ENCODE measurements around the gene AKR1D1. TPM values are rescaled to one million over a fixed set of nuclear protein-coding genes. Genes with fewer than 3 reads are reported as not detected.

The AKR1D1 gene
- total and polyA plus RNA-seq, 2 of the 13 experiments (the other 11 are each of a cell fraction or from before 2014, with no cell fraction given), result 6.9 to 37.0 TPM

GRCh38 chr7:138097064-138097741, 20.9 kb downstream of the AKR1D1 start (continued):
- TF ChIP-seq ZNF512 (CRISPR knock-in tag; IDR thresholded peaks at IDR 0.05), result no peak
- TF ChIP-seq MIER3 (CRISPR knock-in tag; IDR thresholded peaks at IDR 0.05; ENCODE audit: borderline replicate concordance), result 0 out of 2 replicates have a peak, but pooled peaks have one; percentile 31
- no peak for TF ChIP-seq SP1 (IDR thresholded peaks at IDR 0.05)
- TF ChIP-seq SP1 (CRISPR knock-in tag; IDR thresholded peaks at IDR 0.05), result no peak
- no peak for TF ChIP-seq ZC3H13 (CRISPR knock-in tag; IDR thresholded peaks at IDR 0.05)
- TF ChIP-seq, protein P1, sequence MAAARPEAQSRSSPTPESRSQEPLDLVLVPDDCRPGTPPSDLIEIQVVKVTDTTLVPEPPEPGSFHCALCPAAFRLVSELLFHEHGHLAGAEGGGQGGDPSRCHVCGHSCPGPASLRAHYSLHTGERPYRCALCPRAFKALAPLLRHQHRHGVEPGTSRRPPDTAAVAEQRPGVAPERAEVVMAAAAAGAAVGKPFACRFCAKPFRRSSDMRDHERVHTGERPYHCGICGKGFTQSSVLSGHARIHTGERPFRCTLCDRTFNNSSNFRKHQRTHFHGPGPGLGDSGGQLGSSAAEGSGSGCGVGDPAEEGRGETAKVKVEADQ (CRISPR knock-in tag; IDR thresholded peaks at IDR 0.05; ENCODE audit: borderline replicate concordance), result no peak
- TF ChIP-seq SIX1 (CRISPR knock-in tag; IDR thresholded peaks at IDR 0.05; ENCODE audit: borderline replicate concordance), result no peak
- TF ChIP-seq, protein P2, sequence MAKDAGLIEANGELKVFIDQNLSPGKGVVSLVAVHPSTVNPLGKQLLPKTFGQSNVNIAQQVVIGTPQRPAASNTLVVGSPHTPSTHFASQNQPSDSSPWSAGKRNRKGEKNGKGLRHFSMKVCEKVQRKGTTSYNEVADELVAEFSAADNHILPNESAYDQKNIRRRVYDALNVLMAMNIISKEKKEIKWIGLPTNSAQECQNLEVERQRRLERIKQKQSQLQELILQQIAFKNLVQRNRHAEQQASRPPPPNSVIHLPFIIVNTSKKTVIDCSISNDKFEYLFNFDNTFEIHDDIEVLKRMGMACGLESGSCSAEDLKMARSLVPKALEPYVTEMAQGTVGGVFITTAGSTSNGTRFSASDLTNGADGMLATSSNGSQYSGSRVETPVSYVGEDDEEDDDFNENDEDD (CRISPR knock-in tag; IDR thresholded peaks at IDR 0.05; ENCODE audit: borderline replicate concordance), result no peak
- TF ChIP-seq, protein P3, sequence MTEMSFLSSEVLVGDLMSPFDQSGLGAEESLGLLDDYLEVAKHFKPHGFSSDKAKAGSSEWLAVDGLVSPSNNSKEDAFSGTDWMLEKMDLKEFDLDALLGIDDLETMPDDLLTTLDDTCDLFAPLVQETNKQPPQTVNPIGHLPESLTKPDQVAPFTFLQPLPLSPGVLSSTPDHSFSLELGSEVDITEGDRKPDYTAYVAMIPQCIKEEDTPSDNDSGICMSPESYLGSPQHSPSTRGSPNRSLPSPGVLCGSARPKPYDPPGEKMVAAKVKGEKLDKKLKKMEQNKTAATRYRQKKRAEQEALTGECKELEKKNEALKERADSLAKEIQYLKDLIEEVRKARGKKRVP (CRISPR knock-in tag; IDR thresholded peaks at IDR 0.05), result no peak
- peak; percentile 88 for TF ChIP-seq GATAD2A (CRISPR knock-in tag; IDR thresholded peaks at IDR 0.05)
- no peak for TF ChIP-seq ZNF512B (CRISPR knock-in tag; IDR thresholded peaks at IDR 0.05; ENCODE audit: borderline replicate concordance)
- TF ChIP-seq PAF1 (CRISPR knock-in tag; IDR thresholded peaks at IDR 0.05), result no peak
- TF ChIP-seq ETV6 (CRISPR knock-in tag; conservative IDR thresholded peaks at IDR 0.05), result no peak

Measured in HepG2 (cell line).